ENCODE data around the gene MCTP1.

- no peak for TF ChIP-seq JUND (IDR thresholded peaks at IDR 0.05; ENCODE audit: low read depth, low read length)
- TF ChIP-seq CTCF (IDR thresholded peaks at IDR 0.05 in 2 of 3, conservative IDR thresholded peaks at IDR 0.05 in 1 of 3; ENCODE audit: control insufficient read depth in 2 of 3, extremely low read depth in 1 of 3, insufficient read depth in 1 of 3, low read depth in 3 of 3, low read length in 3 of 3): no peak
- TF ChIP-seq RAD21 (IDR thresholded peaks at IDR 0.05; ENCODE audit: insufficient read depth, low read depth, low read length): no peak
- TF ChIP-seq EZH2 (IDR thresholded peaks at IDR 0.05; ENCODE audit: borderline replicate concordance, control insufficient read depth, low read depth, low read length): no peak
- TF ChIP-seq, protein P1, sequence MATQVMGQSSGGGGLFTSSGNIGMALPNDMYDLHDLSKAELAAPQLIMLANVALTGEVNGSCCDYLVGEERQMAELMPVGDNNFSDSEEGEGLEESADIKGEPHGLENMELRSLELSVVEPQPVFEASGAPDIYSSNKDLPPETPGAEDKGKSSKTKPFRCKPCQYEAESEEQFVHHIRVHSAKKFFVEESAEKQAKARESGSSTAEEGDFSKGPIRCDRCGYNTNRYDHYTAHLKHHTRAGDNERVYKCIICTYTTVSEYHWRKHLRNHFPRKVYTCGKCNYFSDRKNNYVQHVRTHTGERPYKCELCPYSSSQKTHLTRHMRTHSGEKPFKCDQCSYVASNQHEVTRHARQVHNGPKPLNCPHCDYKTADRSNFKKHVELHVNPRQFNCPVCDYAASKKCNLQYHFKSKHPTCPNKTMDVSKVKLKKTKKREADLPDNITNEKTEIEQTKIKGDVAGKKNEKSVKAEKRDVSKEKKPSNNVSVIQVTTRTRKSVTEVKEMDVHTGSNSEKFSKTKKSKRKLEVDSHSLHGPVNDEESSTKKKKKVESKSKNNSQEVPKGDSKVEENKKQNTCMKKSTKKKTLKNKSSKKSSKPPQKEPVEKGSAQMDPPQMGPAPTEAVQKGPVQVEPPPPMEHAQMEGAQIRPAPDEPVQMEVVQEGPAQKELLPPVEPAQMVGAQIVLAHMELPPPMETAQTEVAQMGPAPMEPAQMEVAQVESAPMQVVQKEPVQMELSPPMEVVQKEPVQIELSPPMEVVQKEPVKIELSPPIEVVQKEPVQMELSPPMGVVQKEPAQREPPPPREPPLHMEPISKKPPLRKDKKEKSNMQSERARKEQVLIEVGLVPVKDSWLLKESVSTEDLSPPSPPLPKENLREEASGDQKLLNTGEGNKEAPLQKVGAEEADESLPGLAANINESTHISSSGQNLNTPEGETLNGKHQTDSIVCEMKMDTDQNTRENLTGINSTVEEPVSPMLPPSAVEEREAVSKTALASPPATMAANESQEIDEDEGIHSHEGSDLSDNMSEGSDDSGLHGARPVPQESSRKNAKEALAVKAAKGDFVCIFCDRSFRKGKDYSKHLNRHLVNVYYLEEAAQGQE (IDR thresholded peaks at IDR 0.05; ENCODE audit: low read depth, low read length): no peak
- TF ChIP-seq ZNF274 (IDR thresholded peaks at IDR 0.05; ENCODE audit: insufficient read depth, insufficient read length): no peak
- TF ChIP-seq POLR2A (IDR thresholded peaks at IDR 0.05; ENCODE audit: low read depth, low read length): no peak
- TF ChIP-seq EP300 (IDR thresholded peaks at IDR 0.05; ENCODE audit: borderline replicate concordance in 1 of 2, control insufficient read depth in 1 of 2, low read depth in 2 of 2, low read length in 2 of 2): no peak
- TF ChIP-seq TARDBP (IDR thresholded peaks at IDR 0.05; ENCODE audit: borderline replicate concordance): no peak
Observed at GRCh38 chr5:95155888-95156287, 129.0 kb downstream of the MCTP1 start.

Measured in GM12878 (cell line).